GM12878 (cell line): ENCODE data around the gene UMAD1. TPM values are rescaled to one million over a fixed set of nuclear protein-coding genes. Genes with fewer than 3 reads are reported as not detected.

Experiments used
- BRCA1 ChIP-seq: IDR thresholded peaks from 2 replicates; pipeline ENCODE4 v1.6.1; 2011; ENCODE audit warnings: low read depth, low read length, improper control_type of control experiment
- CBX5 ChIP-seq: sonication (generic); IDR thresholded peaks from 2 replicates; pipeline ENCODE4 v1.6.1; 2016; ENCODE audit warnings: low read depth, moderate library complexity, mild to moderate bottlenecking, inconsistent platforms
- CUX1 ChIP-seq: IDR thresholded peaks from 2 replicates; pipeline ENCODE4 v1.6.1; 2012; ENCODE audit warnings: improper control_type of control experiment, low read depth, low read length; ENCODE audit not compliant: insufficient replicate concordance
- DPF2 ChIP-seq: fragments of 450-650 bp; IDR thresholded peaks from 2 replicates; pipeline ENCODE4 v1.6.1; 2017; ENCODE audit warnings: mild to moderate bottlenecking
- ESRRA ChIP-seq: IDR thresholded peaks from 2 replicates; pipeline ENCODE4 v1.6.1; 2012; ENCODE audit warnings: mild to moderate bottlenecking, low read length, improper control_type of control experiment
- IRF3 ChIP-seq: fragments of 450-650 bp; IDR thresholded peaks from 2 replicates; pipeline ENCODE4 v1.6.1; 2014; ENCODE audit warnings: mild to moderate bottlenecking
- IRF4 ChIP-seq: IDR thresholded peaks from 2 replicates; pipeline ENCODE4 v1.6.1; 2011; ENCODE audit warnings: low read depth, low read length
- JUNB ChIP-seq: IDR thresholded peaks from 2 replicates; pipeline ENCODE4 v1.6.1; 2016; ENCODE audit warnings: antibody characterized with exemption, mild to moderate bottlenecking
- MEF2A ChIP-seq: IDR thresholded peaks from 2 replicates; pipeline ENCODE4 v1.6.1; 2011; ENCODE audit warnings: low read depth, mild to moderate bottlenecking, low read length, moderate library complexity; ENCODE audit not compliant: insufficient read depth
- RCOR1 ChIP-seq: conservative IDR thresholded peaks from 2 replicates; pipeline ENCODE4 v1.6.1; 2012; ENCODE audit warnings: low read depth, low read length, improper control_type of control experiment
- RUNX3 ChIP-seq: IDR thresholded peaks from 2 replicates; pipeline ENCODE4 v1.6.1; 2012; ENCODE audit warnings: low read length, inconsistent platforms
- TCF12 ChIP-seq: IDR thresholded peaks from 2 replicates; pipeline ENCODE4 v1.6.1; 2011; ENCODE audit warnings: low read depth, mild to moderate bottlenecking, low read length
- TCF3 ChIP-seq: IDR thresholded peaks from 2 replicates; pipeline ENCODE4 v1.6.1; 2012; ENCODE audit warnings: low read depth, mild to moderate bottlenecking, low read length, borderline replicate concordance; ENCODE audit not compliant: insufficient read depth
- ZNF24 ChIP-seq: fragments of 450-650 bp; IDR thresholded peaks from 2 replicates; pipeline ENCODE4 v1.6.1; 2017; ENCODE audit warnings: antibody characterized with exemption, mild to moderate bottlenecking
- ZNF592 ChIP-seq: fragments of 450-650 bp; IDR thresholded peaks from 2 replicates; pipeline ENCODE4 v1.6.1; 2017; ENCODE audit warnings: mild to moderate bottlenecking, moderate library complexity
- polyA plus RNA-seq, 11 experiments: library from polyadenylated mRNA; depleted of rRNA in 4 of 11; unstranded in 6 of 11; stranded (reverse) in 5 of 11; fragments of >200 nt; fragmentation: Nextera tagmentation in 4 of 11; fragmentation: Illumina TruSeq in 1 of 11; extraction: Ambion mirVana in 4 of 11; extraction: Trizol in 1 of 11; gene quantifications; 1 replicate in 1 of 11; 2 replicates in 10 of 11; pipeline versions ENCODE4 v1.2.1 to v1.2.3, GENCODE V29; 2011 to 2016; ENCODE audit warnings: inconsistent platforms in 2 of 11, missing spikeins in 2 of 11, low read depth in 1 of 11
- total RNA-seq, 4 experiments: library from RNA; depleted of rRNA in 3 of 4; stranded (reverse); fragments of >200 nt in 3 of 4; fragmentation: Illumina TruSeq in 1 of 4; extraction: Trizol in 1 of 4; gene quantifications; 2 replicates each; pipeline versions ENCODE4 v1.2.1 to v1.2.3, GENCODE V29; 2013 to 2021
- TF ChIP-seq, protein P1 (sequence below): fragments of 450-650 bp; IDR thresholded peaks from 2 replicates; pipeline ENCODE4 v1.6.1; 2016; ENCODE audit warnings: mild to moderate bottlenecking
- TF ChIP-seq, protein P2 (sequence below): fragments of 150-350 bp; IDR thresholded peaks from 2 replicates; pipeline ENCODE4 v1.6.1; 2014; ENCODE audit warnings: mild to moderate bottlenecking, low read depth, low read length

UMAD1 gene
- total and polyA plus RNA-seq, 10 of the 15 experiments (the other 5 are each of a cell fraction or from before 2014, with no cell fraction given), result 6.0 to 28.6 (median 9.3) TPM

- TF ChIP-seq ZNF592 (no peak), JUNB (no peak), MEF2A (peak; percentile 91), DPF2 (0 out of 2 replicates have a peak, but pooled peaks have one; percentile 25), TCF3 (no peak), BRCA1 (no peak), TCF12 (no peak), IRF4 (no peak), ZNF24 (no peak), IRF3 (no peak), ESRRA (no peak), RCOR1 (no peak), CUX1 (no peak), CBX5 (no peak), RUNX3 (peak; percentile 83; the same call in 1 of the 2 replicates)
- TF ChIP-seq, protein P1, sequence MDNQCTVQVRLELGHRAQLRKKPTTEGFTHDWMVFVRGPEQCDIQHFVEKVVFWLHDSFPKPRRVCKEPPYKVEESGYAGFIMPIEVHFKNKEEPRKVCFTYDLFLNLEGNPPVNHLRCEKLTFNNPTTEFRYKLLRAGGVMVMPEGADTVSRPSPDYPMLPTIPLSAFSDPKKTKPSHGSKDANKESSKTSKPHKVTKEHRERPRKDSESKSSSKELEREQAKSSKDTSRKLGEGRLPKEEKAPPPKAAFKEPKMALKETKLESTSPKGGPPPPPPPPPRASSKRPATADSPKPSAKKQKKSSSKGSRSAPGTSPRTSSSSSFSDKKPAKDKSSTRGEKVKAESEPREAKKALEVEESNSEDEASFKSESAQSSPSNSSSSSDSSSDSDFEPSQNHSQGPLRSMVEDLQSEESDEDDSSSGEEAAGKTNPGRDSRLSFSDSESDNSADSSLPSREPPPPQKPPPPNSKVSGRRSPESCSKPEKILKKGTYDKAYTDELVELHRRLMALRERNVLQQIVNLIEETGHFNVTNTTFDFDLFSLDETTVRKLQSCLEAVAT, result peak; percentile 77
- TF ChIP-seq, protein P2, sequence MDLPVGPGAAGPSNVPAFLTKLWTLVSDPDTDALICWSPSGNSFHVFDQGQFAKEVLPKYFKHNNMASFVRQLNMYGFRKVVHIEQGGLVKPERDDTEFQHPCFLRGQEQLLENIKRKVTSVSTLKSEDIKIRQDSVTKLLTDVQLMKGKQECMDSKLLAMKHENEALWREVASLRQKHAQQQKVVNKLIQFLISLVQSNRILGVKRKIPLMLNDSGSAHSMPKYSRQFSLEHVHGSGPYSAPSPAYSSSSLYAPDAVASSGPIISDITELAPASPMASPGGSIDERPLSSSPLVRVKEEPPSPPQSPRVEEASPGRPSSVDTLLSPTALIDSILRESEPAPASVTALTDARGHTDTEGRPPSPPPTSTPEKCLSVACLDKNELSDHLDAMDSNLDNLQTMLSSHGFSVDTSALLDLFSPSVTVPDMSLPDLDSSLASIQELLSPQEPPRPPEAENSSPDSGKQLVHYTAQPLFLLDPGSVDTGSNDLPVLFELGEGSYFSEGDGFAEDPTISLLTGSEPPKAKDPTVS, result no peak
These were observed 278.3 kb downstream of the UMAD1 start (continued) for GRCh38 chr7:7918736-7919448.
